ENCODE measurements around the gene FBXL17.

- TF ChIP-seq EZH2 (IDR thresholded peaks at IDR 0.05; ENCODE audit: insufficient read depth, poor library complexity, severe bottlenecking): no peak
- TF ChIP-seq EZH2phosphoT487 (IDR thresholded peaks at IDR 0.05; ENCODE audit: insufficient read depth, low read depth): no peak
Measured at GRCh38 chr5:108311682-108312081, 70.2 kb downstream of the FBXL17 start.

Data from GM23248 (cell line).